Epithelial cell of esophagus (primary cell): ENCODE measurements around the gene PRR16.
"Not testable (repeated sequence)": the region's sequence is repeated elsewhere in the genome, so short reads cannot be mapped to it uniquely, and the experiment has no call there.

Experiments
- DNase-seq: peaks from one replicate; pipeline ENCODE4 v3.0.0; 2010; ENCODE audit warnings: low read depth
- H3K4me3 ChIP-seq: 2 replicates; pipeline ENCODE4 v1.5.1; 2011; ENCODE audit warnings: mild to moderate bottlenecking, low read length, control low read depth
- CTCF ChIP-seq: IDR thresholded peaks from 2 replicates; pipeline ENCODE4 v1.5.1; 2011; ENCODE audit warnings: low read depth, mild to moderate bottlenecking, low read length, control low read depth, inconsistent platforms; ENCODE audit not compliant: insufficient read depth; ENCODE audit errors: missing control alignments

The PRR16 gene

GRCh38 chr5:120697147-120697546 is 233.0 kb downstream of the PRR16 start:
- no peak overlapping the region for H3K4me3 ChIP-seq
- TF ChIP-seq CTCF = no peak
- DNase-seq = no peak

- DNase-seq, H3K4me3 ChIP-seq: not testable (repeated sequence)
Measured at GRCh38 chr5:120697670-120698327, 233.7 kb downstream of the PRR16 start.

- DNase-seq, H3K4me3 ChIP-seq: not testable (repeated sequence)
Measured at GRCh38 chr5:120700653-120701052, 236.6 kb downstream of the PRR16 start.

GRCh38 chr5:120702817-120703538 is 238.9 kb downstream of the PRR16 start:
- not testable (repeated sequence) for H3K4me3 ChIP-seq, DNase-seq

GRCh38 chr5:120703918-120704587 is 240.0 kb downstream of the PRR16 start:
- H3K4me3 ChIP-seq = no peak overlapping the region
- no peak for TF ChIP-seq CTCF
- DNase-seq = no peak

- TF ChIP-seq CTCF = no peak
- no peak for DNase-seq
- H3K4me3 ChIP-seq = no peak overlapping the region
Measured at GRCh38 chr5:120706877-120707276, 242.8 kb downstream of the PRR16 start.

- H3K4me3 ChIP-seq = no peak overlapping the region
- DNase-seq = no peak
- TF ChIP-seq CTCF = no peak
Measured at GRCh38 chr5:120717381-120717780, 253.3 kb downstream of the PRR16 start.

GRCh38 chr5:120730214-120730613 is 266.1 kb downstream of the PRR16 start:
- no peak for DNase-seq
- no peak for TF ChIP-seq CTCF
- H3K4me3 ChIP-seq = no peak overlapping the region
